ENCODE data around the gene ST3GAL4. TPM values are rescaled to one million over a fixed set of nuclear protein-coding genes. Genes with fewer than 3 reads are reported as not detected.

Gene ST3GAL4
- total RNA-seq, 1 donor from 2014 or later = 15.6 TPM

DNA sequence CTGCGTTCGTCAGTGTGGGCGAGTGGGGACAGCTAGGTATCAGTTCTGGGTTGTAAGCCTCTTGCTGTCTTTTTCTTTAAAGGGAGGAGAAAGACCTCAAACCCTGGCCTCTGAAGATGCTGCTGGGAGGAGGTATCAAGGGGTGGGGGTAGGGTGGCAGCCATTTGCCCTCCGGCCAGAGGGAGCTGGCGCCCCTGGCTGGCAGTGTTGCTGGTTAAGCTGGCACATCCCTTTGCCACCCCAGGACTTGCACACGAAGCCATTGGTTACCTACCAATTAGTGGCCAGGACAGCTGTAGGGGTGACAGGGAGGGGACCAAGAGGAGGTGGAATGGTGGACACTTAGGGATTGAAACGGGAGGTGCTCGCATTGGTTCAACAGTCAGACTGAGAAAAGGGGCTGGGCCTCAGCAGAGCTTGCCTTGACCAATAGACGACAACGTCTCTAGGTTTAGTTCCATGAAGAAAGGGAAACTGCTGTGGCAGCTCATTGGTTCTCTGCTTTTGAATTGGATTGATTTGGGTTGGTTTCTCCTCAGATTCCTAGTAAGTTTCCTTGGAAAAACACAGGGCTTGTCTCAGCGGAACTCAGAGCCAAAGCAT, 77.9 kb downstream of the ST3GAL4 start:
- H3K9me3 Mint-ChIP-seq = no peaks in the 10 kb centered on the region

GRCh38 chr11:126433989-126434949, 78.8 kb downstream of the ST3GAL4 start:
- Mint-ChIP-seq H3K36me3 (no peaks in the 10 kb centered on the region), H3K4me3 (no peak overlapping the region), H3K27ac (no peak overlapping the region), H3K4me1 (peaks cover 3% of the 10 kb centered on the region), H3K9me3 (no peaks in the 10 kb centered on the region), H3K27me3 (ENCODE audit: low read depth) (peaks cover 9% of the 10 kb centered on the region)
- TF ChIP-seq, protein P1, sequence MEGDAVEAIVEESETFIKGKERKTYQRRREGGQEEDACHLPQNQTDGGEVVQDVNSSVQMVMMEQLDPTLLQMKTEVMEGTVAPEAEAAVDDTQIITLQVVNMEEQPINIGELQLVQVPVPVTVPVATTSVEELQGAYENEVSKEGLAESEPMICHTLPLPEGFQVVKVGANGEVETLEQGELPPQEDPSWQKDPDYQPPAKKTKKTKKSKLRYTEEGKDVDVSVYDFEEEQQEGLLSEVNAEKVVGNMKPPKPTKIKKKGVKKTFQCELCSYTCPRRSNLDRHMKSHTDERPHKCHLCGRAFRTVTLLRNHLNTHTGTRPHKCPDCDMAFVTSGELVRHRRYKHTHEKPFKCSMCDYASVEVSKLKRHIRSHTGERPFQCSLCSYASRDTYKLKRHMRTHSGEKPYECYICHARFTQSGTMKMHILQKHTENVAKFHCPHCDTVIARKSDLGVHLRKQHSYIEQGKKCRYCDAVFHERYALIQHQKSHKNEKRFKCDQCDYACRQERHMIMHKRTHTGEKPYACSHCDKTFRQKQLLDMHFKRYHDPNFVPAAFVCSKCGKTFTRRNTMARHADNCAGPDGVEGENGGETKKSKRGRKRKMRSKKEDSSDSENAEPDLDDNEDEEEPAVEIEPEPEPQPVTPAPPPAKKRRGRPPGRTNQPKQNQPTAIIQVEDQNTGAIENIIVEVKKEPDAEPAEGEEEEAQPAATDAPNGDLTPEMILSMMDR (IDR thresholded peaks at IDR 0.05; ENCODE audit: unreplicated experiment) = no peak
- DNase-seq (ENCODE audit: low spot score in 2 of 2, unreplicated experiment in 2 of 2) = no peak

More for the DNA sequence above, 77.9 kb downstream of the ST3GAL4 start:
- TF ChIP-seq, protein P1 (IDR thresholded peaks at IDR 0.05; ENCODE audit: unreplicated experiment) = no peak
- Mint-ChIP-seq H3K27ac (no peak overlapping the region), H3K27me3 (ENCODE audit: low read depth) (peaks cover 2% of the 10 kb centered on the region), H3K36me3 (no peaks in the 10 kb centered on the region), H3K4me3 (no peak overlapping the region), H3K4me1 (peaks cover 3% of the 10 kb centered on the region)
- no peak for DNase-seq (ENCODE audit: low spot score in 2 of 2, unreplicated experiment in 2 of 2)

DNA sequence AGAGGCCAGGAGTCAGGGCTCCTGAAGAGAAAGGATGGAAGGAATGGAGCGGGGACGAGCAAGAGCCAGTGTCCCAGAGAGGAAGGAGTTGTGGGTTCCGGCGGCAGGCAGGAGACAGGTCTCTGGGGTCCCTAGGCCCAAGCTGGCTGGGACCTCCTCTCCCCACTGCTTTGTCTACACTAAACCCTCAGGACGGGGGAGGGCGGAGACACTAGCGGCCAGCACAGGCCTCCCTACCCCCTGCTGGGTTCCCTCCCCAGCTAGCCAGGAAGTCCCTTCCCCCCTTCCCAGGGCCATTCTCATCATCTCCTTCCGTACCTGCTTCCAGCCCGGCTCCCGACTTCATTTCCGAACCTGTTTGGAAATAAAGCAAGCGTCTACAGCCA, 79.5 kb downstream of the ST3GAL4 start:
- TF ChIP-seq, protein P1 (IDR thresholded peaks at IDR 0.05; ENCODE audit: unreplicated experiment) = no peak
- no peak overlapping the region for H3K27ac Mint-ChIP-seq
- H3K9me3 Mint-ChIP-seq = no peaks in the 10 kb centered on the region
- no peaks in the 10 kb centered on the region for H3K36me3 Mint-ChIP-seq
- peaks cover 12% of the 10 kb centered on the region for H3K27me3 Mint-ChIP-seq (ENCODE audit: low read depth)
- no peak for DNase-seq (ENCODE audit: low spot score in 2 of 2, unreplicated experiment in 2 of 2)
- peaks cover 3% of the 10 kb centered on the region for H3K4me1 Mint-ChIP-seq
- no peak overlapping the region for H3K4me3 Mint-ChIP-seq

- H3K4me1 Mint-ChIP-seq = peaks cover 12% of the 10 kb centered on the region
- H3K9me3 Mint-ChIP-seq = no peaks in the 10 kb centered on the region
- H3K27ac Mint-ChIP-seq = no peak overlapping the region
- H3K36me3 Mint-ChIP-seq = no peaks in the 10 kb centered on the region
- H3K4me3 Mint-ChIP-seq = no peak overlapping the region
- TF ChIP-seq, protein P1 (IDR thresholded peaks at IDR 0.05; ENCODE audit: unreplicated experiment) = no peak
- peaks cover 18% of the 10 kb centered on the region for H3K27me3 Mint-ChIP-seq (ENCODE audit: low read depth)
- no peak for DNase-seq (ENCODE audit: low spot score in 2 of 2, unreplicated experiment in 2 of 2)
Measured at GRCh38 chr11:126436209-126436755, 80.8 kb downstream of the ST3GAL4 start.

GRCh38 chr11:126437731-126438130, 82.2 kb downstream of the ST3GAL4 start:
- no peak for DNase-seq (ENCODE audit: low spot score in 2 of 2, unreplicated experiment in 2 of 2)
- no peaks in the 10 kb centered on the region for H3K36me3 Mint-ChIP-seq
- peaks cover 12% of the 10 kb centered on the region for H3K4me1 Mint-ChIP-seq
- no peaks in the 10 kb centered on the region for H3K9me3 Mint-ChIP-seq
- TF ChIP-seq, protein P1 (IDR thresholded peaks at IDR 0.05; ENCODE audit: unreplicated experiment) = no peak
- no peak overlapping the region for H3K27ac Mint-ChIP-seq
- peaks cover 30% of the 10 kb centered on the region for H3K27me3 Mint-ChIP-seq (ENCODE audit: low read depth)
- H3K4me3 Mint-ChIP-seq = no peak overlapping the region
